ACHN (cell line): ENCODE results near the gene ABCC6.
"Not testable (repeated sequence)": the region's sequence is repeated elsewhere in the genome, so short reads cannot be mapped to it uniquely, and the experiment has no call there.

ENCODE experiments used
- DNase-seq: peaks from one replicate; pipeline ENCODE4 v3.0.0-alpha.2; 2015
- in situ Hi-C: cut with HindIII; loops from 2 replicates; pipeline ENCODE4 v1.10.0; 2017; ENCODE audit warnings: low sequenced_read_pairs, low pct_ligation_motif_present, low pct_unique_long_range_greater_than_20kb

ABCC6 gene

GRCh38 chr16:16237738-16238137, 14.4 kb upstream of the ABCC6 start:
- in situ Hi-C loops, DNase-seq: not testable (repeated sequence)

GRCh38 chr16:16237071-16237470, 13.8 kb upstream of the ABCC6 start:
- in situ Hi-C loops, DNase-seq: not testable (repeated sequence)

- in situ Hi-C loops, DNase-seq: not testable (repeated sequence)
Measured at GRCh38 chr16:16232692-16233061, 9.4 kb upstream of the ABCC6 start.

- in situ Hi-C loops, DNase-seq: not testable (repeated sequence)
Measured at GRCh38 chr16:16223662-16224241, 458 bp upstream of the ABCC6 start.

- in situ Hi-C loops, DNase-seq: not testable (repeated sequence)
Measured at GRCh38 chr16:16221382-16221781, 1.9 kb downstream of the ABCC6 start.

GRCh38 chr16:16220449-16220848, 2.8 kb downstream of the ABCC6 start:
- DNase-seq, in situ Hi-C loops: not testable (repeated sequence)

- DNase-seq, in situ Hi-C loops: not testable (repeated sequence)
Measured at GRCh38 chr16:16218787-16219186, 4.5 kb downstream of the ABCC6 start.

GRCh38 chr16:16218349-16218748, 4.9 kb downstream of the ABCC6 start:
- DNase-seq, in situ Hi-C loops: not testable (repeated sequence)

- DNase-seq, in situ Hi-C loops: not testable (repeated sequence)
Measured at GRCh38 chr16:16213863-16214293, 9.4 kb downstream of the ABCC6 start.

- DNase-seq, in situ Hi-C loops: not testable (repeated sequence)
Measured at GRCh38 chr16:16211404-16211803, 11.9 kb downstream of the ABCC6 start.

GRCh38 chr16:16208461-16208860, 14.8 kb downstream of the ABCC6 start:
- in situ Hi-C loops, DNase-seq: not testable (repeated sequence)

- in situ Hi-C loops, DNase-seq: not testable (repeated sequence)
Measured at GRCh38 chr16:16207787-16208334, 15.4 kb downstream of the ABCC6 start.

- DNase-seq, in situ Hi-C loops: not testable (repeated sequence)
Measured at GRCh38 chr16:16207097-16207786, 16.1 kb downstream of the ABCC6 start.

GRCh38 chr16:16205864-16206263, 17.4 kb downstream of the ABCC6 start:
- DNase-seq, in situ Hi-C loops: not testable (repeated sequence)

- in situ Hi-C loops, DNase-seq: not testable (repeated sequence)
Measured at GRCh38 chr16:16204552-16204951, 18.7 kb downstream of the ABCC6 start.

- in situ Hi-C loops, DNase-seq: not testable (repeated sequence)
Measured at GRCh38 chr16:16203494-16203893, 19.8 kb downstream of the ABCC6 start.

GRCh38 chr16:16202400-16203143, 20.7 kb downstream of the ABCC6 start:
- peak; percentile 69 for DNase-seq
- in situ Hi-C loops, result not testable (repeated sequence)

- in situ Hi-C loops, DNase-seq: not testable (repeated sequence)
Measured at GRCh38 chr16:16201880-16202279, 21.4 kb downstream of the ABCC6 start.

- DNase-seq, result not testable (repeated sequence)
Measured at GRCh38 chr16:16200391-16200790, 22.9 kb downstream of the ABCC6 start.

More at GRCh38 chr16:16200391-16200790, 22.9 kb downstream of the ABCC6 start:
- in situ Hi-C loops, result not testable (repeated sequence)
